G401 (cell line): Measurements from ENCODE around the gene ZGPAT. TPM values are rescaled to one million over a fixed set of nuclear protein-coding genes. Genes with fewer than 3 reads are reported as not detected.

Source experiments
- DNase-seq: peaks from one replicate; pipeline ENCODE4 v3.0.0-alpha.2; 2015; ENCODE audit warnings: low spot score
- in situ Hi-C: cut with HindIII; loops from 2 replicates; pipeline ENCODE4 v1.10.0; 2016; ENCODE audit warnings: low sequenced_read_pairs, mixed read lengths
- total RNA-seq: library from RNA; depleted of rRNA; stranded (reverse); fragments of >200 nt; shearing (Covaris generic); gene quantifications from 2 replicates; pipeline ENCODE4 v1.2.3, GENCODE V29; 2014

ZGPAT gene
- total RNA-seq, 1 experiment from 2014 or later: 52.7 TPM

DNA sequence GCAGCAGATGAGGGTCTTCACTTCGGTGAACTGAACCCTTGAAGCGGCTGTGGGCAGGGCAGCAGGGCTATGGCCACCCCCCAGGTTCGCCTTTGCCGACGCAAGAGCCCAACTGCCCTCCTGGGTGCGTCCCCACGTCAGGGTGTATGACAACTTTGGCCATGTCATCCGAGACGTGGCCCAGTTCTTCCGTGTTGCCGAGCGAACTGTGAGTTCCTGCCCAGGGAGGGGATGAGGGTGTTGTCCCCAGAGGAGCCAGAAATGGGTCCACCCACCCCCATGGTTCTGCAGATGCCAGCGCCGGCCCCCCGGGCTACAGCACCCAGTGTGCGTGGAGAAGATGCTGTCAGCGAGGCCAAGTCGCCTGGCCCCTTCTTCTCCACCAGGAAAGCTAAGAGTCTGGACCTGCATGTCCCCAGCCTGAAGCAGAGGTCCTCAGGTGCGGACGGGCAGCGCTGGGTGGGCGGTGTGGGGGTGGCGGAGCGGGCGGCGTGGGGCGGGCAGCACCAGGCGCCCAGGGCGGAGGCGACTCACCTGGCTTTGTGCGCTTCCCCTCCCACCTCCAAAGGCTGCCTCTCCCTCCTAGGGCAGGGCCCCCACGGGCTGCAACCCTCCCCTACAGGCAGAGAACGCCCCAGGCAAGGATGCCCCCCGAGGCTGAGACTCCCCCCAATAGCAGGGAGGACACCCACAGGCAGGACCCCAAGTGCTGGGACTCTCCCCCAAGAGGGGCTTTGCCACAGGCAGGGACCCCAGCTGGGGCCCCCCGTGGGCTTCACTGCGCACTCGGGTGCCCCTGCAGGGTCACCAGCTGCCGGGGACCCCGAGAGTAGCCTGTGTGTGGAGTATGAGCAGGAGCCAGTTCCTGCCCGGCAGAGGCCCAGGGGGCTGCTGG lies 17.6 kb upstream of the ZGPAT start:
- DNase-seq: no peak
- in situ Hi-C loops: no loop called here

DNA sequence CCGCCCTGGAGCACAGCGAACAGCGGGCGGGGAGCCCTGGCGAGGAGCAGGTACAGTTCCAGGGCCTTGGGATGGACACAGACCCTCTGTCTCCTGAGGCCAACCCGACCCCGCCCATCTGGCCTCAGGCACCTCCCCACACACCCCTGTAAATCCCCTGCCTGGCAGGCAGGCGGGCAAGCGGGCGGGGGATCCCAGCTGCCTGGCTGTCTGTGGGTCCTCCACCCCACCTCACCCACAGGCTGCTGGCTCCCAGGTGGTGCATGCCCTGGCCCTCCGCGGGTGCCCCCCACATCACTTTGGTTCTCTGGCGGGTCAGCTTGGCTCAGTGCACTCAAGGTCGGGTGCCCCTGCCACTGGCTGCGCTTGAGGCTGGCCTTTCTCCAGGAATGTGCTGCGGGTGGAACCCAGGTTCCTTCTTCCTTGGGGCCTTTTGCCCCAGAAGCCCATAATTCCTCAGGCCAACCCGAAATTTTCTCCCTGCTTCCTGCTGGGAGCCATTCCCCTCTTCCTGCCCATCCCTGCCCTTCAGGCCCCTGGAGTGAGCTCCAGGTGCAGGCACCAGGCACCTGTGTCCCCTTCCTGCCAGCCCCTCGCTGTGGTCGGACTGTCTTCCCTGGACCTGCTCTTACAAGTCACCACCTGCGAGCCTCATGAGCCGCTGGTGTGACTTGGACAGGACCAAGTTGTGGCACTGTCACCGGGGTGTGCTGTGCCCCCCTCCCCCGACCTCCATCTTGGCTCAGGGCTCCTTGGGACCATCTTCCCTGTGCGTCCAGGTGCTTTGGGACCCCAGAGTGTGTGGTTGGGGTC lies 16.7 kb upstream of the ZGPAT start:
- in situ Hi-C loops: no loop called here
- no peak for DNase-seq

DNA sequence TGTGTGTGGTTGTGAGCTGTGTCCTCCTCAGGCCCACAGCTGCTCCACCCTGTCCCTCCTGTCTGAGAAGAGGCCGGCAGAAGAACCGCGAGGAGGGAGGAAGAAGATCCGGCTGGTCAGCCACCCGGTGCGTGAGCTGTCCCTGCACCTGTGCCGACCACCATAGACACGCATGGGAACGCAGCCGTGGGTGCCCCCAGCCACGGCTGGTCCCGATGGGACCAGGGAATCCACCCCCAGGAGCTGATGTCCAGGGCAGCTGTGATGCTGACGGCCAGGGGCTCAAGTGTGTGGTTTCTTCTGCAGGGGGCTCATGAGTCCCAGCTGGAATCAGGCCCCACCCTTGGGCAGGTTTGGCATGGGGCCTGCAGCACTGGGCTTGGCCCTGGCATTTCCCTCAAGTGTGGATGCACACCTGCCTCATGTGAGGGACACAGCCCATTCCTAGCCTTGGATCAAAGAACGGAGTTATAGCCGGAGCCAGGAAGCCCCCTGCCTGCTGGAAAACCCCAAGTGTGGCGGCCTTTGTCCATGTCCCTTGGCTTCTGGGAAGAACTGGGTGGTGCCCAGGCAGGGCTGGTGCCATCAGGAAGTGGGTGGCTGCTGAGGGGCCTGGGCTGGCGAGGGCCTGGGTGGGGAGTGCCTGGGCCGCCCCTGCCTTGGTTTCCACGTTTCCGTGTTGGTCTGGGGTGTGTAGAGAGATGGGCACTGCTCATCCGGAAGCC lies 16.0 kb upstream of the ZGPAT start:
- in situ Hi-C loops: no loop called here
- DNase-seq: no peak

DNA sequence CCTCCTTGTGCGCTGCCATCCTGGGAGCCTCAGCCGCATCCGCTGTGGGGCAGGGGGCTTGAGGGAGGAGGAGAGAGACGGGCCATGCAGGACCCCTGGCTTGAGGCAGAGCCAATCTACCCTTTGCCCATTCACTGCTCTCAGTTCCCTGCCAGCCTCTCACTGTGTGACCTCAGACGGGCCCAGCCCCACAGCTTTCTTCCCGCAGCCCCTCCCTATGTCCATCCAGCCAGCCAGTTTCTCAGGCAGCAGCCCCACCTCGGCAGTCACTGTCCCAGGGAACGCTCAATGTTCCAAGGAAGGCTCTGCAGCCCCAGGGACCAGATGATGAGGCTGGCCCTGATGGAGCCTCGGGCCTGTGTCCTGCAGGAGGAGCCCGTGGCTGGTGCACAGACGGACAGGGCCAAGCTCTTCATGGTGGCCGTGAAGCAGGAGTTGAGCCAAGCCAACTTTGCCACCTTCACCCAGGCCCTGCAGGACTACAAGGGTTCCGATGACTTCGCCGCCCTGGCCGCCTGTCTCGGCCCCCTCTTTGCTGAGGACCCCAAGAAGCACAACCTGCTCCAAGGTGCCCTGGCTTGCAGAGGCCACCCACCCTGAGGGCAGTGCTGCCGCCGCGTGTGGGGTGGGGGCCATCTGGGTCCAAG lies 15.3 kb upstream of the ZGPAT start:
- in situ Hi-C loops: no loop called here
- peak; percentile 19 for DNase-seq

DNA sequence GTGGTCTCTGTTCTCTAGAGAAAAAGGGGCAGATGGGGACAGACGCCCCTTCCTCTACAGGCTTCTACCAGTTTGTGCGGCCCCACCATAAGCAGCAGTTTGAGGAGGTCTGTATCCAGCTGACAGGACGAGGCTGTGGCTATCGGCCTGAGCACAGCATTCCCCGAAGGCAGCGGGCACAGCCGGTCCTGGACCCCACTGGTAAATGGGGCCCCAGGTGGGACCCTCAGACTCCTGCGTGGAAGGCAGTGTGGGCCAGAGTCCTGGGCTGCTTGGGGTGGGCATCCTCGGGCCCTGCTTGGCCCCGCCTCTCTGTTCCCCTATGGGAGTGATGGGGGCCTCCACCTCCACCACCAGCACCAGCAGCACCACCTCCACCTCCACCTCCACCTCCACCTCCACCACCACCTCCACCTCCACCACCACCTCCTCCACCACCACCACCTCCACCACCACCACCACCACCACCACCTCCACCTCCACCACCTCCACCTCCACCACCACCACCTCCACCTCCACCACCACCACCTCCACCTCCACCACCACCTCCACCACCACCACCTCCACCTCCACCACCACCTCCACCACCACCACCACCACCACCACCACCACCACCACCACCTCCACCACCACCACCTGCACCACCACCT lies 14.6 kb upstream of the ZGPAT start:
- in situ Hi-C loops: no loop called here
- DNase-seq: no peak

DNA sequence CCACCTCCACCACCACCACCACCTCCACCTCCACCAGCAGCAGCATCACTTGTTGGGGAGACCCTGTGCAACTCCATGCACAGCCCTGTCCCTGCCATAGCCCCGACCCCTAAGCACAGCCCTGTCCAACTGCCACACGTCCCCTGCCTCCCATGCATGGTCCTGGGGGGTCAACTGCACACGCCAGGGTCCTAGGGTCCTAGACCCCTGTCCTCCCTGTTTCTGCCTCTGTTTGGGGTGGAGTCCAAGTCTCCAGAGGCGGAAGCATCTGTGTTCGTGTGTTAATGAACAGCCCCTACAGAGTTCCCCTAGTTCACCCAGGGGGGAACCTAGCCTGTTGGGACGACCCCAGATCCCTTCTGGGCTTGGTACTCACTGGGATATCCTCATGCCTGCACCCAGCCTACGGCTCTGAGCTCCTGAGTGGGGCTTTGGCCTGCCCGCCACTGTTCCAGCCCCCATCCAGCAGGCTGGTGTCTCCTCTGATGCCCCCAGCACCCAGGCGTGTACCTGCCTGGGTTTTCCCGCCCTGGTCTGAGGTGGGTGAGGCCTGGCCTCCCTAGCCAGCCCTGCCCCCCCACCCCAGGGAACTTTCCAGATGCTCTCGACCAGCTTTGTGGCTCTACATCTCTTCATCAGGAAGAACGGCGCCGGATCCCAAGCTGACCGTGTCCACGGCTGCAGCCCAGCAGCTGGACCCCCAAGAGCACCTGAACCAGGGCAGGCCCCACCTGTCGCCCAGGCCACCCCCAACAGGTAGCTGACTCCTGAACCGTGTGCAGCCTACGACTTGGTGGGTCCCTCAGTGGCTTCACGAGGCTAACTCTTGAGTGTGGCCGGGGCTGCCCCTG lies 13.9 kb upstream of the ZGPAT start:
- in situ Hi-C loops: no loop called here
- DNase-seq: no peak

DNA sequence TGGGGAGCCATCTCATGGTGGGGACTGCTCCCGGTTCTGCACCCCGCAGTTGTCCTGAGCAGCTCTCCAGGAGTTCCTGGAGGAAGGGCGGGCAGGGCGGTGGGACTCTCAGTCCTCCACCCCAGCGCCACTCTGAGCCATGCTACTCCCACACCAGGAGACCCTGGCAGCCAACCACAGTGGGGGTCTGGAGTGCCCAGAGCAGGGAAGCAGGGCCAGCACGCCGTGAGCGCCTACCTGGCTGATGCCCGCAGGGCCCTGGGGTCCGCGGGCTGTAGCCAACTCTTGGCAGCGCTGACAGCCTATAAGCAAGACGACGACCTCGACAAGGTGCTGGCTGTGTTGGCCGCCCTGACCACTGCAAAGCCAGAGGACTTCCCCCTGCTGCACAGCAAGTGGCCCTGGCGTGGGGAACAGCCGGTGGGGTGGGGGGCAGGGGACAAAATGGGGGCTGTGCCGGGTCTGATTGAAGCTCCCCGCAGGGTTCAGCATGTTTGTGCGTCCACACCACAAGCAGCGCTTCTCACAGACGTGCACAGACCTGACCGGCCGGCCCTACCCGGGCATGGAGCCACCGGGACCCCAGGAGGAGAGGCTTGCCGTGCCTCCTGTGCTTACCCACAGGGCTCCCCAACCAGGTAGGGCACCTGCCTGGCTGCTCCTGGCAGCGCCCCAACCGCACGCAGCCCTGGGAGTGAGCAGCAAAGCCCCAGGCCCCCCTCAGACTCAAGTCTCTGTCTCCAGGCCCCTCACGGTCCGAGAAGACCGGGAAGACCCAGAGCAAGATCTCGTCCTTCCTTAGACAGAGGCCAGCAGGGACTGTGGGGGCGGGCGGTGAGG lies 13.0 kb upstream of the ZGPAT start:
- in situ Hi-C loops: no loop called here
- DNase-seq: no peak

DNA sequence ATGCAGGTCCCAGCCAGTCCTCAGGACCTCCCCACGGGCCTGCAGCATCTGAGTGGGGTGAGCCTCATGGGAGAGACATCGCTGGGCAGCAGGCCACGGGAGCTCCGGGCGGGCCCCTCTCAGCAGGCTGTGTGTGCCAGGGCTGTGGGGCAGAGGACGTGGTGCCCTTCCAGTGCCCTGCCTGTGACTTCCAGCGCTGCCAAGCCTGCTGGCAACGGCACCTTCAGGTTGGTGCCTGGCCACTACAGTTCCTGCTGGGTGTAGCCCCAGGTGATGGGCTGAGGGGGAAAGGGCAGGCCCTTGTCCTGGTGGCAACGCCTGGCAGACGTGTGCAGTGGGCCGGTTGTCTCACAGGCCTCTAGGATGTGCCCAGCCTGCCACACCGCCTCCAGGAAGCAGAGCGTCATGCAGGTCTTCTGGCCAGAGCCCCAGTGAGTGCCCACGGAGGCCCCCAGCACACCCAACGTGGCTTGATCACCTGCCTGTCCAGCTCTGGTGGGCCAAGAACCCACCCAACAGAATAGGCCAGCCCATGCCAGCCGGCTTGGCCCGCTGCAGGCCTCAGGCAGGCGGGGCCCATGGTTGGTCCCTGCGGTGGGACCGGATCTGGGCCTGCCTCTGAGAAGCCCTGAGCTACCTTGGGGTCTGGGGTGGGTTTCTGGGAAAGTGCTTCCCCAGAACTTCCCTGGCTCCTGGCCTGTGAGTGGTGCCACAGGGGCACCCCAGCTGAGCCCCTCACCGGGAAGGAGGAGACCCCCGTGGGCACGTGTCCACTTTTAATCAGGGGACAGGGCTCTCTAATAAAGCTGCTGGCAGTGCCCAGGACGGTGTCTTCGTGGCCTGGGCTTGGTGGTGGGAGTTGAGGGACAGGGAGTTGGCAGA lies 12.2 kb upstream of the ZGPAT start:
- in situ Hi-C loops: no loop called here
- DNase-seq: no peak

DNA sequence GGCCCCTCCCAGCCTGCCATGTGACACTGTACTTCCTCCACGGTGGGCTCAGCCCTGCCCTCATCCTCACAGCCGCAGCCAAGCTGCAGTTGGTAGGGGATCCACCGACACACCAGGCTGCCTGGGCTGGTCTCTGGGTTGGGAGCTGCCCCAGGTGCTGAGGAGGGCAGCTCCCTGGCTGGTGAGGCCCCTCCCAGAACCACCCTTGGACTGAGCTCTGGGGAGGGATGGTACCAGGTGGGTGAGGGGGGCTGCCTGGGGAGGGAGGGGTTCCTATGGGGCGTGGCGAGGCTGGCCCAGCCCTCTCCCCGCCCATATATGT lies 11.6 kb upstream of the ZGPAT start:
- no peak for DNase-seq
- in situ Hi-C loops: no loop called here

DNA sequence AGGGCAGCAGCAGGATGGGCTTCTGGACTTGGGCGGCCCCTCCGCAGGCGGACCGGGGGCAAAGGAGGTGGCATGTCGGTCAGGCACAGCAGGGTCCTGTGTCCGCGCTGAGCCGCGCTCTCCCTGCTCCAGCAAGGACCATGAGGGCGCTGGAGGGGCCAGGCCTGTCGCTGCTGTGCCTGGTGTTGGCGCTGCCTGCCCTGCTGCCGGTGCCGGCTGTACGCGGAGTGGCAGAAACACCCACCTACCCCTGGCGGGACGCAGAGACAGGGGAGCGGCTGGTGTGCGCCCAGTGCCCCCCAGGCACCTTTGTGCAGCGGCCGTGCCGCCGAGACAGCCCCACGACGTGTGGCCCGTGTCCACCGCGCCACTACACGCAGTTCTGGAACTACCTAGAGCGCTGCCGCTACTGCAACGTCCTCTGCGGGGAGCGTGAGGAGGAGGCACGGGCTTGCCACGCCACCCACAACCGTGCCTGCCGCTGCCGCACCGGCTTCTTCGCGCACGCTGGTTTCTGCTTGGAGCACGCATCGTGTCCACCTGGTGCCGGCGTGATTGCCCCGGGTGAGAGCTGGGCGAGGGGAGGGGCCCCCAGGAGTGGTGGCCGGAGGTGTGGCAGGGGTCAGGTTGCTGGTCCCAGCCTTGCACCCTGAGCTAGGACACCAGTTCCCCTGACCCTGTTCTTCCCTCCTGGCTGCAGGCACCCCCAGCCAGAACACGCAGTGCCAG lies 11.0 kb upstream of the ZGPAT start, which contains the start of gene TNFRSF6B:
Gene TNFRSF6B (plus strand): TSS at position 25 of the 729 bp plus-strand sequence. CDS start 116 bp downstream, at position 141.
- DNase-seq: peak; percentile 25
- in situ Hi-C loops: no loop called here

DNA sequence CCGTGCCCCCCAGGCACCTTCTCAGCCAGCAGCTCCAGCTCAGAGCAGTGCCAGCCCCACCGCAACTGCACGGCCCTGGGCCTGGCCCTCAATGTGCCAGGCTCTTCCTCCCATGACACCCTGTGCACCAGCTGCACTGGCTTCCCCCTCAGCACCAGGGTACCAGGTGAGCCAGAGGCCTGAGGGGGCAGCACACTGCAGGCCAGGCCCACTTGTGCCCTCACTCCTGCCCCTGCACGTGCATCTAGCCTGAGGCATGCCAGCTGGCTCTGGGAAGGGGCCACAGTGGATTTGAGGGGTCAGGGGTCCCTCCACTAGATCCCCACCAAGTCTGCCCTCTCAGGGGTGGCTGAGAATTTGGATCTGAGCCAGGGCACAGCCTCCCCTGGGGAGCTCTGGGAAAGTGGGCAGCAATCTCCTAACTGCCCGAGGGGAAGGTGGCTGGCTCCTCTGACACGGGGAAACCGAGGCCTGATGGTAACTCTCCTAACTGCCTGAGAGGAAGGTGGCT lies 10.4 kb upstream of the ZGPAT start:
- in situ Hi-C loops: no loop called here
- DNase-seq: no peak

DNA sequence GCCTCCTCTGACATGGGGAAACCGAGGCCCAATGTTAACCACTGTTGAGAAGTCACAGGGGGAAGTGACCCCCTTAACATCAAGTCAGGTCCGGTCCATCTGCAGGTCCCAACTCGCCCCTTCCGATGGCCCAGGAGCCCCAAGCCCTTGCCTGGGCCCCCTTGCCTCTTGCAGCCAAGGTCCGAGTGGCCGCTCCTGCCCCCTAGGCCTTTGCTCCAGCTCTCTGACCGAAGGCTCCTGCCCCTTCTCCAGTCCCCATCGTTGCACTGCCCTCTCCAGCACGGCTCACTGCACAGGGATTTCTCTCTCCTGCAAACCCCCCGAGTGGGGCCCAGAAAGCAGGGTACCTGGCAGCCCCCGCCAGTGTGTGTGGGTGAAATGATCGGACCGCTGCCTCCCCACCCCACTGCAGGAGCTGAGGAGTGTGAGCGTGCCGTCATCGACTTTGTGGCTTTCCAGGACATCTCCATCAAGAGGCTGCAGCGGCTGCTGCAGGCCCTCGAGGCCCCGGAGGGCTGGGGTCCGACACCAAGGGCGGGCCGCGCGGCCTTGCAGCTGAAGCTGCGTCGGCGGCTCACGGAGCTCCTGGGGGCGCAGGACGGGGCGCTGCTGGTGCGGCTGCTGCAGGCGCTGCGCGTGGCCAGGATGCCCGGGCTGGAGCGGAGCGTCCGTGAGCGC lies 9.8 kb upstream of the ZGPAT start:
- no peak for DNase-seq
- in situ Hi-C loops: no loop called here

DNA sequence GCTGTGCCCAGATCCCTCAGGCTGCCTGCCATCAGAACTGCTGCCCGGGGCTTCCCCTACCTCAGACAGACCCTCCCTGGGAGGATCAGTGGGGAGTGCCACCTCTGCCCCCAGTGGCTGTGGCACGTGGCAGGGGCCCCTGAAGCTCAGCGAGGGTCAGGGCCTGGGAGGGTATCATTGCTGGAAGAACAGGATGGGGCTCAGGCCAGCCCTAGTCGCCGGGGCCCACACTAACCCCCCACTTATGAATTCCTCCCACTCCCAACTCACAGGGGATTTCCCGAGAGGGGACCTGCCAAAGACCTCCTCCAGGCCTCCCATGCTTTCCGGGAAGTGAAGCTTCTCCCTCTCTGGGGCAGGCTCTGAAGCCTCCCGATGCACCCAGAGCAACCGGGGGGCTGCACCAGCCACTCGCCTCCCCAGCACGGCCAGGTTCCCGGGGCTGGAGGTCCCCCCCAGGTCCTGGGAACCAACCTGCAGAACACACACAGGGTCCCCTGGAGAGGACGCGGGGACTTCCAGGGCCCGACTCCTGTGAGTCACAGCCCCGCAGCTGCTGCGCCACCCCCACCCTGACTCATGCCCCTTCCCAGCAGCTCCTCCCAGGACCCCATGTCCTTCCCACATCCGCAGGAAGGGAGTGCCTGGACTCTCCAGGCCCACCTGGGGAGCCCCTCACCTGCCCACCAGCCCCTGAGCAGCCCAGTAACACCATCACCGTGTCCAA lies 8.9 kb upstream of the ZGPAT start:
- no peak for DNase-seq
- in situ Hi-C loops: no loop called here

DNA sequence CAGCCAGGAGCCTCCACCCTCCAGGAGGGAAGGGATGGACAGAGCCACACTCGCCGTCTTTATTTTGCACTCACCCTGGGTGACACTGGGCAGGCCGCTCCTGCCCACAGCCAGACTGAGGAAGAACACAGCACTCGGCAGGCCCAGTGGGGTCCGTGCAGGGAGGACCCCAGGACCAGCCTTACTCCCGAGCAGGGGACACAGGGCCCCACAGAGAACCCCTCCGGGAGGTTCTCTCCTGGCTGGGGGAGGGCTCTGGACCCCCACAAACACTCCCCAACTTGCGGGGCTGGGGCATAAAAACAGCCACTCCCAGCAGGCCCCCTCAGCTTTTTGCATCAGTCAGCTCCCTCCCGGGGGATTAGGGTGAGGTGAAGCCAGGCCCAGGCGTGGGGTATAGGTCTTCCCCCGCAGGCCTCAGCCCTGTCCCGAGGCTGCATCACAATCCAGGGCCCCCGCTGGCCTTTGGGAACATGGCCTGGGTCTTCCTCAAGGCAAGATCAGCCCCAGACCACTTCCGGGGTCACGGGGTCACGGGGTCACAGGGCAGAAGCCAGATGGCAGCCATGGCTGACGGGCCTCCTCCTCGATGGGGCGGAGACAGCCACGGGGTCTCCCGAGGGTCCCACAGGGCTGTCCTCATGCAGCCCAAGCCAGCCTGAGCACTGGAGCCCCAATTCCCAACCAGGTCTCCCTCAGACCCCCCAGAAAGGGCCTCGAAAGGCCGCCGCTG lies 8.2 kb upstream of the ZGPAT start:
- in situ Hi-C loops: no loop called here

More for the DNA sequence above, 8.2 kb upstream of the ZGPAT start:
- no peak for DNase-seq
